GM19463 (cell line): ENCODE data around the gene PDSS2.
"Not testable (repeated sequence)": the region's sequence is repeated elsewhere in the genome, so short reads cannot be mapped to it uniquely, and the experiment has no call there.

Source experiments
- ATAC-seq: cut with Tn5 transposase; IDR thresholded peaks from one replicate; pipeline ENCODE4 v1.9.1; 2021; ENCODE audit warnings: mild to moderate bottlenecking, moderate library complexity; ENCODE audit not compliant: unreplicated experiment

Gene PDSS2

GRCh38 chr6:107125771-107126170 lies 333.6 kb downstream of the PDSS2 start:
- ATAC-seq: no peak

GRCh38 chr6:107124934-107125348 lies 334.4 kb downstream of the PDSS2 start:
- peak; percentile 86 for ATAC-seq

GRCh38 chr6:107123501-107123900 lies 335.9 kb downstream of the PDSS2 start:
- ATAC-seq: no peak

GRCh38 chr6:107122748-107123147 lies 336.6 kb downstream of the PDSS2 start:
- no peak for ATAC-seq

- no peak for ATAC-seq
These were observed 337.3 kb downstream of the PDSS2 start for GRCh38 chr6:107121964-107122495.

- ATAC-seq: no peak
These were observed 338.1 kb downstream of the PDSS2 start for GRCh38 chr6:107121266-107121665.

- no peak for ATAC-seq
These were observed 339.0 kb downstream of the PDSS2 start for GRCh38 chr6:107120404-107120803.

- no peak for ATAC-seq
These were observed 340.4 kb downstream of the PDSS2 start for GRCh38 chr6:107118976-107119375.

- not testable (repeated sequence) for ATAC-seq
These were observed 340.8 kb downstream of the PDSS2 start for GRCh38 chr6:107118540-107118939.

- no peak for ATAC-seq
These were observed 342.4 kb downstream of the PDSS2 start for GRCh38 chr6:107116931-107117330.

GRCh38 chr6:107116328-107116892 lies 343.0 kb downstream of the PDSS2 start:
- no peak for ATAC-seq

- ATAC-seq: no peak
These were observed 343.6 kb downstream of the PDSS2 start for GRCh38 chr6:107115695-107116327.

- peak; percentile 26 for ATAC-seq
These were observed 344.3 kb downstream of the PDSS2 start, which contains the start of gene BEND3 for GRCh38 chr6:107114926-107115694. Gene BEND3 (minus strand): TSS chr6:107115515. CDS start chr6:107099285, 16,230 bp downstream.

GRCh38 chr6:107114213-107114925 lies 345.0 kb downstream of the PDSS2 start:
- peak; percentile 70 for ATAC-seq

- ATAC-seq: no peak
These were observed 349.2 kb downstream of the PDSS2 start for GRCh38 chr6:107110200-107110599.

- ATAC-seq: no peak
These were observed 351.0 kb downstream of the PDSS2 start for GRCh38 chr6:107108201-107108890.

- ATAC-seq: no peak
These were observed 351.6 kb downstream of the PDSS2 start for GRCh38 chr6:107107791-107108190.

GRCh38 chr6:107106165-107106564 lies 353.2 kb downstream of the PDSS2 start:
- no peak for ATAC-seq

GRCh38 chr6:107105511-107106116 lies 353.8 kb downstream of the PDSS2 start:
- no peak for ATAC-seq

GRCh38 chr6:107103082-107103481 lies 356.3 kb downstream of the PDSS2 start:
- ATAC-seq: no peak
